HG03060 (cell line): ENCODE results near the gene CKAP5.
"Not testable (repeated sequence)": the region's sequence is repeated elsewhere in the genome, so short reads cannot be mapped to it uniquely, and the experiment has no call there.

Experiments
- ATAC-seq: cut with Tn5 transposase; IDR thresholded peaks from one replicate; pipeline ENCODE4 v1.9.1; 2021; ENCODE audit warnings: low read depth, moderate number of reproducible peaks; ENCODE audit not compliant: unreplicated experiment

CKAP5 gene

DNA sequence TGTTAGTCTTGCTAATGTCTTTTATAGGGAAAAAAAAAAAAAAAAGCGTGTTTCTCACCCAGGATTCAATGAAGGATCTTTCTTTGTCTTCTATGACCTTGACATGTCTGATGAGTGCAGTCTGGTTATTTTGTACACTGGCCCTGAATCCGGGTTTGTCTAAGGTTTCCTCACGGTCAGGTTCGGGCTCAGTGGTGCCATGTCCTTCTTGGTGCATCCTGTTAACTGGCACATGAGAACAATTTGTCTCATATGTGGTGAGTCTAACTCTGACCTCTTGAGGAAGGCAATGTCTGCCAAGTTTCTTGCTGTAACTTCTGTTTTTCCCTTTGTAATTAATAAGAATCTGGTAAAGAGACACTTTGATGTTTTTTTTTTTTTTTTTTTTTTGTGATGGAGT is 114.5 kb downstream of the CKAP5 start:
- no peak for ATAC-seq

DNA sequence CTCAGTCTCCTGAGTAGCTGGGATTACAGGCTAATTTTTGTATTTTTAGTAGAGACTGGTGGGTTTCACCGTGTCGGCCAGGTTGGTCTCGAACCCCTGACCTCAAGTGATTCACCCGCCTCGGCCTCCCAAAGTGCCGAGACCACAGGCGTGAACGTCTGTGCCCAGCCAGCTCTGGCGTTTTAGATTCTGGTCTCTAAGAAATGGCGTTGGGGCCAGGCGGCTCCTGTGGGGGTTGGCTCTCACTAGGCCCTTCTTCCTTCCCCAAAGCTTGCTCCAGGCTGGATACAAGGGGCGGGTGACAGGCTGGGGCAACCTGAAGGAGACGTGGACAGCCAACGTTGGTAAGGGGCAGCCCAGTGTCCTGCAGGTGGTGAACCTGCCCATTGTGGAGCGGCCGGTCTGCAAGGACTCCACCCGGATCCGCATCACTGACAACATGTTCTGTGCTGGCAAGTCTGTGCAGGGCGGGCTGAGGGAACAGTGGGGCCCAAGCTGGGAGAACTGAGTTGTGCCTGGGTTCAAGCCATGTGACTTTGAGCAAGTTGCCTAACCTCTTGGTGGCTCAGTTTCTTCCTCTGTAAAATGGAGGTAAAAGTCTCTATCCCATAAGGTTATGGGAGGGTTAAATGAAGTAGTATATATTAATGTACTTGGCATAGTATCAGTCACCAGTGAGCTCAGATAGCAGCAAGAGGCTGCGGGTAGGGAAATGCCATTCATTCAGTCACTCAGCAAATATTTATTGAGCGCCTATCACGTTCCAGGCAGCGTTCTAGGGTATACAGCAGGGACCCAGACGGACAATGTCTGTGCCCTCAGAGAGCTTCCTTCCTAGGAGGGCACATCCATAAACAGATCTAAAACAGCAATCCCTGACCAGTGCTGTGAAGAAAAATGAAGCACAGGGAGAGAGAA is 116.7 kb downstream of the CKAP5 start:
- no peak for ATAC-seq

DNA sequence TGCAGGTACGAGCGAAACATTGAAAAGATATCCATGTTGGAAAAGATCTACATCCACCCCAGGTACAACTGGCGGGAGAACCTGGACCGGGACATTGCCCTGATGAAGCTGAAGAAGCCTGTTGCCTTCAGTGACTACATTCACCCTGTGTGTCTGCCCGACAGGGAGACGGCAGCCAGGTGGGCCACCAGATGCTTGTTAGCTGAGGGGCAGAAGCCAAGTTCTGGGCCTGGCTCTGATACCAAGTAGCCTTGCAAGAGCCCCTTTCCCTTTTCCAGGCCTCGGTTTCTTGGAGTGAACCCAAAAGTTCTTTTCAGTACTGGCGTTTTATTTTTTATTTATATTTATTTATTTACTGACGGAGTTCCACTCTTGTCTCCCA is 117.4 kb downstream of the CKAP5 start:
- ATAC-seq = no peak

DNA sequence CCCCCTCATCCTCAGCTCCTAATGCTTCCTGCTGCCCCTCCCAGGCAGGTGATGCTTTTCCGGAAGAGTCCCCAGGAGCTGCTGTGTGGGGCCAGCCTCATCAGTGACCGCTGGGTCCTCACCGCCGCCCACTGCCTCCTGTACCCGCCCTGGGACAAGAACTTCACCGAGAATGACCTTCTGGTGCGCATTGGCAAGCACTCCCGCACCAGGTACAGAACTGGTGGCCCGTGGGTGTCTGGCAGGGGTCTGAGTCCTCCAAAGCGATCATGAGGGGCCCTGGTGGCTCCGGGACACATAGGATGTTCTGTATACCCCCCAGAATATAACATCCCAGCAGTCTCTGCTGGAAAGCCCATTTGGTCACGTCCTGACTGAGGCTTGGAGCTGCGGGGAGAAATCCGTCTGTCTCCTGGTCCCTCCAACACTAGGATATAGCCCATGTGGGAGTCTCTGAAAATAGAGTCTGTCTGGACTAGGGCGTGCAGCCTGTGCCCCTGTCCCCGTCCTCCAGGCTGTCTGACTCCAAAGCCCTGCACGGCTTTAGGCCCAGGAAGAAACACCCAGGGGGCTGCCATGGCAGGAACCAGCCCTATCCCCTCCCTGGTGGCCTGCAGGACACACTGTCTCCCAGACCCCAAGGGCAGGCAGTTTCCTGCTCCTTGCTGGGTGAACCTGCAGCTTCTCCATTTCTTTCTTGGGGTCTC is 118.0 kb downstream of the CKAP5 start:
- ATAC-seq = no peak

DNA sequence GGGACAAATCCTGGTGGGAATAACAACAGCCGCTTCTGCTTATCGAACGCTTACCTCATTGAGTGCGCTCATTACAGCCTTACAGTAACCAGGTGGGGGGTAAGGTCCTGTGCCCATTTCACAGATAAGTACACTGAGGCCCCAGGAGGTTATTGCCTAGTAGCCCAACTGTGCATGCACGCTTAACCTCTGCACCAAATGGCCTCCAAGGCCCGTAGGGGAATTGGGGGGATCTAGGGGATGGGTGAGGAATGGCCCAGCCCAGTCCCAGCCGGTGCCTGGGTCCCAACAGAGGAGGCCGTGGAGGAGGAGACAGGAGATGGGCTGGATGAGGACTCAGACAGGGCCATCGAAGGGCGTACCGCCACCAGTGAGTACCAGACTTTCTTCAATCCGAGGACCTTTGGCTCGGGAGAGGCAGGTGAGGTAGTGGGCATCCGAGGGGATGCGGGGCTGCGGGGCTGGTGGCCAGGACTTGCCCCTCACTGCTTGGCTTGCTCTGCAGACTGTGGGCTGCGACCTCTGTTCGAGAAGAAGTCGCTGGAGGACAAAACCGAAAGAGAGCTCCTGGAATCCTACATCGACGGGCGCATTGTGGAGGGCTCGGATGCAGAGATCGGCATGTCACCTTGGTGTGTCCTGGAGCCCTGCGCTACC is 119.7 kb downstream of the CKAP5 start:
- no peak for ATAC-seq

DNA sequence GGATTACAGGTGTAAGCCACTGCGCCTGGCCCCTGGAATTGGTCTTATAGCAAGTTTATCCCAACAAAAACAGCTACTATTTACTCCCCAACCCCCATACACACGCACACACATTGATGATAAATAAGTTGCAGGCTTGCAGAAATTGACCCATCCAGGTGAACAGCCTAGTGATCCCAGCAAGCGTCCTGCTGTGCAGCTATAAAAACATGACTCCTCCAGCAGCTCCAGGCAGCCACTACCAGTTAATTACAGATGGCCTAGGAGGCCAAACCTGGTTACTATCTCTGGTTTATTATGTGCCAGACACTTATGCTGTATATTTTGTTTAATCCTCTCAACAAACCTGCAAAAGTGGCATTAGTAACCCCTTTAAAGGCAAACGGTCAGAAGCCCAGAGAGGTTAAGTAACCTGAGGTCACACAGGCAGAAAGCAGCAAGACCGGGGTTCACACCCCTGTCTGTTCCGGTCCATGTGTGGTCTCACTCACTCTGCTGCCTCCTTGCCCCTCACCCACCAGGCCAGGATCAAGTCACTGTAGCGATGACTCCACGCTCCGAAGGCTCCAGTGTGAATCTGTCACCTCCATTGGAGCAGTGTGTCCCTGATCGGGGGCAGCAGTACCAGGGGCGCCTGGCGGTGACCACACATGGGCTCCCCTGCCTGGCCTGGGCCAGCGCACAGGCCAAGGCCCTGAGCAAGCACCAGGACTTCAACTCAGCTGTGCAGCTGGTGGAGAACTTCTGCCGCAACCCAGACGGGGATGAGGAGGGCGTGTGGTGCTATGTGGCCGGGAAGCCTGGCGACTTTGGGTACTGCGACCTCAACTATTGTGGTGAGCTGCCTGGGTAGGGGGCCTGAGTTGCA is 120.5 kb downstream of the CKAP5 start:
- no peak for ATAC-seq

DNA sequence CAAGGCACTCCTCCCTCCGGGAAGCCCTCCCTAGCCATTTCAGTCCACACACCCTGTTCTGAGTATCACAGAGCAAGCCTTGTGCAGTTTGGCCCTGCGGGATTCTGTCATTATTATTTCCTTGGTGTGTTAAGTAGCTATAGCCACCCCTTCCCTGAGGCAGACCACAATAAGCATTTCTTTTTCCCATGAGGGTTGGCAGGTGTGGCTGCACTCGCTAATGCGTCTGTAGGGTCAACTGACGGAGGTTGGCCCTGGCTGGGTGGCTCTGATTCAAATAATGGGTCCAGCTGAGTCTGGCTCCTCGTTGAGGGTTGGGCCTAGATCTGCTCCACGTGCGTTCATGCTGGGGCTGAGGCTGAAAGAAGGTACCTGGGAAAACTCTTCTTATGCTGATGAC is 122.0 kb downstream of the CKAP5 start:
- no peak for ATAC-seq

DNA sequence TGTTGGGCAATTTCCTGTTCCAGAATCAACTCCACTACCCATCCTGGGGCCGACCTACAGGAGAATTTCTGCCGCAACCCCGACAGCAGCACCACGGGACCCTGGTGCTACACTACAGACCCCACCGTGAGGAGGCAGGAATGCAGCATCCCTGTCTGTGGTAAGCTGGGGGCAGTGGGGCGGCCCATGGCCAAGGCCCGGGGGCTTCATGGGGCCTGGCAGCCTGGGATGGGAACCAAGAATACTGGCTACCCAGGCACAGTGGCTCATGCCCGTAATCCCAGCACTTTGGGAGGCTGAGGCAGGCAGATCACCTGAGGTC is 122.8 kb downstream of the CKAP5 start:
- ATAC-seq = no peak

DNA sequence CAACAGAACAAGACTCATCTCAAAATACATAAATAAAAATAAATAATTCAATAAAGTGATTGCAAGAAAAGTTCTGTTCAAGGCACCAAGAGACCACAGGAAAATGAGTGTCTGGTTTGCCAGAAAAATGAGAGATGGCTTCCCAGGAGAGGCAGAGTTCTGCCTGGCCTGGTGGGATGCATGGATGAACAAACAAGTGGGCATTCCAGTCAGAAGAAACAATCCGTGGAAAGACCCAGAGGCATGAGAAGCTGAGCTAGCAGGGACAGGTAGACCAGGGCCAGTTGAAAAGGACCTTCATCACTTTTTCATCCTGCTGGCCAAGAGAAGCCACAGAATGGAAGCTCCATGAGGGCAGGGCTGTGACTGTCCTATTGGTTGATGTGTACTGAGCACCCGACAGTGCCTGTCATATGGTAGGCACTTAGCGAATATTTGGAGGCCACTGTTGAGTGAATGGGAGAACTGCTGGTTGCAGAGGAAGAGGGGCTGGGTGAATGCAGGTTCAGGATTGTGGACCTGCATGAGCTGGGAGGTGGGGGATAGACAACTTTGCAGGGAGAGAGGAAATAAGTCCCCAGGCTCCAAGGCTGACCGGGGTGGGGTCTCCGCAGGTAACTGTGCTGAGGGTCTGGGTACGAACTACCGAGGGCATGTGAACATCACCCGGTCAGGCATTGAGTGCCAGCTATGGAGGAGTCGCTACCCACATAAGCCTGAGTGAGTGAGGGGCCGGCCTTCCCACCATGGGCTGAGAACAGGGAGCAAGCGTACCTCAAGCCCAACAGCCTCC is 123.3 kb downstream of the CKAP5 start:
- no peak for ATAC-seq

DNA sequence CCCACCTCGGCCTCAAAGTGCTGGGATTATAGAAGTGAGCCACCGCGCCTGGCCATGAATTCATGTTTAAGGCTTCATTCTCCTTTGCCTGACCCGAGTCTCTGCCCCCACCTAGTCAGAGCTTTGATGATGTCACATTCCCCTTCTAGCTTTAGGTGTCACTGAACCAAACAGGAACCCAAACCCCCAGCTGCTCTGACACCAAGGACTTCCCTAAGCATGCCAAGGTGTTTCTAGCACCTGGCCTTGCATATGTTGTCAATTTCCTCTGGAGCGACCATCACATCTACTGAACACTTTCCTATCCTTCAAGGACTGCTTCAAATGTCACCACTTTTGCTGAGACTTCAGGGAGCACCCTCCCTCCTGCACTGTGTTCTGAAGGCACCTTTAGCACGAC is 124.8 kb downstream of the CKAP5 start:
- ATAC-seq = no peak

DNA sequence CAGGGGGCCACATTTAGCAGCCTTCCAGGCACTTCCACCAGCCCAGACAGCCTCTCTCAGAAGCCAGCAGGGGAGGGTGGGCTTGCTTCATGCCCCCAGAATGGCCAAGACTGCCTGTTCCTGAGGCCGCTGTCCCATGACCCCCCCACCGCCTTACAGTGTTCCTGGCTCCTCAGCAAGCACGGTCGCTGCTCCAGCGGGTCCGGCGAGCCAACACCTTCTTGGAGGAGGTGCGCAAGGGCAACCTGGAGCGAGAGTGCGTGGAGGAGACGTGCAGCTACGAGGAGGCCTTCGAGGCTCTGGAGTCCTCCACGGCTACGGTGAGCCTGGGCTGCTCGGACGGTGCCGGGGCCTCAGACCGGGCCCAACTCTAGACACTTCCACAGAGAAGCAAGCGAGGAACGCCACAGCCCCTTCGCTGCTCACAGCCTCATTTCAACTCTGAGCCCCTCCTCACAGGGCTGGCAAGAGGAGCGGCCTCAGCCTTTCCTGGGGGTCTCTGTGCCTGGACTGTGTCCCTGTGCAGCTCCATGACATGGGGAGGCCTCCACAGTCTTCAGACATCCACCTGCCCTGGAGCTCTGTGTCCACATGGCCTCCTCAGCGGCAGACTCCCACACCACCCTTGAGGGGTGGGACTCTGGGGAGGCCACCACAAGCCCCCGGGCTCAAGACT is 126.4 kb downstream of the CKAP5 start:
- no peak for ATAC-seq

DNA sequence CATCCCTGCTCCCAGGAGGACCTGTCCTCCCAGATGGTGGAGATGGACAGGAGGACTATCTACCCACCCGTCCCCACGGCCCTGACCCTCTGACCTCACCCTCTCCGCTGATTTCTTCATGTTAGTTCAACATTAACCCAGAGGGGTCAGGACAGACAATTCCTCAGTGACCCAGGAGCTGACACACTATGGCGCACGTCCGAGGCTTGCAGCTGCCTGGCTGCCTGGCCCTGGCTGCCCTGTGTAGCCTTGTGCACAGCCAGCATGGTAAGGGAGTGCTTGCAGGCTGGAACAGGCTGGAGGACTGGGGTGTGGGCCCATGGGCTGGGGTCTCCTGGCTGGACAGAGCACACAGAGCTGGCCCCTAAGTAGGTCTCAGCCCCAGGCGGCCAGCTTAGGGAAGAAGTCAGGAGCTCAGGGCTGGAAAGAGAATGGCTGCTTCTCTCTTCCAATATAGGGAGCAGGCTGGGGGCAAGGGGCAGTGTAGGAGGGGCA is 127.0 kb downstream of the CKAP5 start, which contains the start of gene F2:
Gene F2, plus strand, starts transcription at position 166 of the 495 bp plus-strand sequence. Its CDS starts 23 bp downstream, at position 189.
- ATAC-seq = no peak

DNA sequence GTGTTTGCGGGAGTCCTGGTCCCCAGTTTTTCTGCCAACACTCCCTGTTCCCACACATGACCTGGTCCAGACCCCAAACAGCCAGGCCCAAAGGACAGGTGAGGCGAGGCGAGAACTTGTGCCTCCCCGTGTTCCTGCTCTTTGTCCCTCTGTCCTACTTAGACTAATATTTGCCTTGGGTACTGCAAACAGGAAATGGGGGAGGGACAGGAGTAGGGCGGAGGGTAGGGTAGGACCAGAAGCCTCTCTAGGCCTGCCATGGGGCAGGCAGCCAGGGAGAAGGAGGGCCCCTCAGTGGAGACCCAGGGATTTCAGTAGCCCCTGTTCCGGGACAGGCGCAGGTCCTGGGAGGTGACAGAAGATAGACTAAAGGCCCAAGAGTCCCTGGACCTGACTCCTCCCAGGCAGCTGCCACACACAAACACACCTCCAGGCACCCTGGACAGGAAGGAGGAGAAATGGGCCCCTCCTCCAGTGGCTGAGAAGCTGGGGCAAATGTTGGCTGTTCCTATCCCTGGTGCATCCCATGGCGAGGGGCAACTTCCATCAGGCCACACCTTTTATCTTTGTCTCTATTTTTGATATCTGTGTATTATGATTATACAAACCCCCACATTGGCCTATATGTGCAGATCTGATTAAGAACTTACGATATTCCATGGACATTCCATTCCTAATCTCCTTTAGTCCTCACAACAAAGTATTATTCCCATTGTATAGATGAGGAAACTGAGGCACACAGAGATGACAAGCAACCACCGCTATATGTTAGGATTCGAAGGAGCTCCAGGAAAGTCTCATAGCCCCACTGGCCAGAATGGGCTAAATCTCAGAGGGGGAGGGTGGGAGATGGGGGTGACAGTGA is 127.7 kb downstream of the CKAP5 start:
- ATAC-seq = no peak

DNA sequence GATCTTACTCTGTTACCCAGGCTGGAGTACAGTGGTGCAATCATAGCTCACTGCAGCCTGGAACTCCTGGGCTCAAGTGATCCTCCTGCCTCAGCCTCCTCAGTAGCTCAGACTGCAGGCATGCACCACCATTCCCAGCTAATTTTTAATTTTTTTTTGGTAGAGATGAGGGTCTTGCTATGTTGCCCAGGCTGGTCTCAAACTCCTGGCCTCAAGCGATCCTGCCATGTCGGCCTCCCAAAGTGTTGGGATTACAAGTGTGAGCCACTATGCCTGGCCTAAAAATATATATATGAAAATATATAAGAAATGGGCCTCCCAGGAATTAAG is 128.3 kb downstream of the CKAP5 start:
- ATAC-seq = not testable (repeated sequence)

DNA sequence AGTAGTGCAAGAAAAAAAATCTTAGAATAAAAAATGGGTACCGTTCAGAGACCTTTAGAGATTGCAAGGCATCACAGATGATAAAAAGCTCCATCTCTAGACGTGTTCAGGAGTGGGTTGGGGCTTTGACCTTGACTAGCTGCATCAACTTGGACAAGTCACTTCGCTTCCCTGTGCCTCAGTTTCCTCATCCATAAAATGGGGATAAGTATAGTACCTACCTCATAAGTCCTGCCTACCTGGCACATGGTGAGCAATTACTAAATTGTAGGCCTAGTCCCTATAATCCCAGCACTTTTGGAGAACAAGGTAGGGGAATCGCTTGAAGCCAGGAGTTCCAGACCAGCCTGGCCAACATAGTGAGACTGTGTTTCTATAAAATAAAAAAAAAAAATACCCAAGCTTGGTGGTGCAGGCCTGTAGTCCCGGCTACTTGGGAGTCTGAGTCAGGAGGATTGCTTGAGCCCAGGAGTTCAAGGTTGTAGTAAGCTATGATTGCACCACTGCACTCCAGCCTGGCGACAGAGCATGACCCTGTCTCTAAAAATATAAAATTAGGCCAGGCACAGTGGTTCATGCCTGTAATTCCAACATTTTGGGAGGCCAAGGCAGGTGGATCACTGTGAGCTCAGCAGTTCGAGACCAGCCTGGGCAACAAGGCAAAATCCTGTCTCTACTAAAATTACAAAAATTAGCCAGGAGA is 133.1 kb downstream of the CKAP5 start:
- no peak for ATAC-seq

DNA sequence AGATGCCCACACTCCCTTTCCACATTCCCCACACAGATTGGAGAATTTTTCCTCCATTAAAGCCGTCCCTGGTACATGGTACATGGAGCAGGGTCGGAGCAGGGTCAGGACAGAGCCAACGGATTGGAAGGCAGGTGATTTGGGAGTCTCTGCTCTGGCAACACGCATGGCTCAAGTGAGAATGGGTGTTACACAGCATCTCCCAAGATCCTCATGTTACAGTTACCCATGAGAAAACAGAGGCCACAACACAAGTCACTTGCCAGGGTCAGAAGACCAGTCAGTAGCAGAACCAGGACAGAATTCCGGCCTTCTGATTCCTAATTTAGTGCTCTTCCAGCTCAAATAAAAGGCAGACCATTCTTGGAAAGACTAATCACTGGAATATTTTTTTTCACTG is 134.8 kb downstream of the CKAP5 start:
- ATAC-seq = no peak

DNA sequence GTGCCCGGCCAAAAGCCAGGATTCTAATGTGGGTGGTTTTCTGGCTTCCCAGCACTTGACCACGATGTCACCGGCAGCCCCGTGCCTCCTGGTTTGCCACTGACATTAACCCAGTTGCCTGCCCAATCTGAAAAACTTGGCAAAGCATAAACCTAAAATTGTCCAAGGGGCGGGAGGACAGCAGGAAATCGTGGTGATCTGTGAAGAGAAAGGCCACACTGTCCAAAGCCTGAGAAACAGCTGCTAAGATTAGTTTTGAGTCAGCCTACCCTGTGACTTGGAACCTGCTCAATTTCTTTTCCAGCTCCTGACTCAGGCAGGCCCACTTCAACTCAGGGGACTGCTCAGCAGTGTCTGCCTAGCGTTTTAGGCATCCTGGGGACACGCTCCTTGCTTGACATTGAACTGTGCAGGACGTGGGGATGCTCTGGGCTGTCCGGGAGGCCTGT is 135.2 kb downstream of the CKAP5 start:
- no peak for ATAC-seq
